ENCODE data around the gene FZR1. TPM values are rescaled to one million over a fixed set of nuclear protein-coding genes. Genes with fewer than 3 reads are reported as not detected.

The FZR1 gene
- polyA plus RNA-seq, 1 experiment, result 21.2 TPM

GRCh38 chr19:3477951-3478350 lies 28.2 kb upstream of the FZR1 start:
- Histone ChIP-seq H3K4me3 (ENCODE audit: low read depth, low read length) (no peak overlapping the region), H3K27ac (ENCODE audit: low read depth, low read length) (no peak overlapping the region), H3K27me3 (ENCODE audit: control insufficient read depth, insufficient read depth, low read length) (peaks cover 26% of the 10 kb centered on the region), H3K9me3 (ENCODE audit: control insufficient read depth, insufficient read depth, low read length) (peaks cover 5% of the 10 kb centered on the region; the same call in 1 of the 2 replicates)
- no peak for DNase-seq (ENCODE audit: low read depth, low spot score)
- no peak for TF ChIP-seq CTCF (IDR thresholded peaks at IDR 0.05; ENCODE audit: low read depth, low read length)
- POLR2A ChIA-PET, result no interaction called here
- CTCF ChIA-PET, result interaction anchor here (2.2 kb wide), 1 partner anchor 173 kb away, joined by 8 read pairs; no protein-coding TSS in a partner anchor

GRCh38 chr19:3478409-3479176 lies 27.5 kb upstream of the FZR1 start:
- Histone ChIP-seq H3K9me3 (ENCODE audit: control insufficient read depth, insufficient read depth, low read length) (peaks cover 5% of the 10 kb centered on the region; the same call in 1 of the 2 replicates), H3K4me3 (ENCODE audit: low read depth, low read length) (no peak overlapping the region), H3K27me3 (ENCODE audit: control insufficient read depth, insufficient read depth, low read length) (peaks cover 26% of the 10 kb centered on the region), H3K27ac (ENCODE audit: low read depth, low read length) (no peak overlapping the region)
- no peak for DNase-seq (ENCODE audit: low read depth, low spot score)
- TF ChIP-seq CTCF (IDR thresholded peaks at IDR 0.05; ENCODE audit: low read depth, low read length), result no peak
- ChIA-PET POLR2A (interaction anchor here (0.6 to 1.5 kb wide), 4 partner anchors 9 to 28 kb away, joined by 3 to 7 read pairs (median 4); partner anchors contain the start of gene FZR1), CTCF (interaction anchor here (1.6 kb wide), 1 partner anchor 49 kb away, joined by 3 read pairs; no protein-coding TSS in a partner anchor)

GRCh38 chr19:3479177-3479833 lies 26.8 kb upstream of the FZR1 start:
- no peak overlapping the region for H3K27ac ChIP-seq (ENCODE audit: low read depth, low read length)
- peaks cover 26% of the 10 kb centered on the region for H3K27me3 ChIP-seq (ENCODE audit: control insufficient read depth, insufficient read depth, low read length)
- ChIA-PET POLR2A (interaction anchor here (0.6 to 1.5 kb wide), 5 partner anchors 9 to 27 kb away, joined by 3 to 7 read pairs (median 3); partner anchors contain the start of gene FZR1), CTCF (interaction anchor here (0.8 to 1.6 kb wide), 3 partner anchors 10 to 175 kb away, joined by 3 to 7 read pairs (median 3); no protein-coding TSS in a partner anchor)
- peaks cover 5% of the 10 kb centered on the region; the same call in 1 of the 2 replicates for H3K9me3 ChIP-seq (ENCODE audit: control insufficient read depth, insufficient read depth, low read length)
- no peak for TF ChIP-seq CTCF (IDR thresholded peaks at IDR 0.05; ENCODE audit: low read depth, low read length)
- no peak for DNase-seq (ENCODE audit: low read depth, low spot score)
- H3K4me3 ChIP-seq (ENCODE audit: low read depth, low read length), result no peak overlapping the region

- TF ChIP-seq CTCF (IDR thresholded peaks at IDR 0.05; ENCODE audit: low read depth, low read length), result no peak
- Histone ChIP-seq H3K27ac (ENCODE audit: low read depth, low read length) (no peak overlapping the region), H3K9me3 (ENCODE audit: control insufficient read depth, insufficient read depth, low read length) (peaks cover 5% of the 10 kb centered on the region; the same call in 1 of the 2 replicates), H3K4me3 (ENCODE audit: low read depth, low read length) (no peak overlapping the region), H3K27me3 (ENCODE audit: control insufficient read depth, insufficient read depth, low read length) (peaks cover 26% of the 10 kb centered on the region)
- no peak for DNase-seq (ENCODE audit: low read depth, low spot score)
- CTCF ChIA-PET, result interaction anchor here (0.8 to 1.6 kb wide), 3 partner anchors 10 to 175 kb away, joined by 3 to 7 read pairs (median 3); no protein-coding TSS in a partner anchor
- POLR2A ChIA-PET, result interaction anchor here (0.9 to 1.5 kb wide), 2 partner anchors 10 to 21 kb away, joined by 3 to 6 read pairs; no protein-coding TSS in a partner anchor
Measured at GRCh38 chr19:3479834-3480215, 26.3 kb upstream of the FZR1 start.

Measured in AG04450 (cell line).